DMS153 (cell line): ENCODE results near the gene MESD.
"Not testable (repeated sequence)": the region's sequence is repeated elsewhere in the genome, so short reads cannot be mapped to it uniquely, and the experiment has no call there.

ENCODE experiments used
- DNase-seq: peaks from one replicate; lab custom pipeline; 2025; lab: John Stamatoyannopoulos, UW

The MESD gene

GRCh38 chr15:80989081-80989517, 520 bp downstream of the MESD start:
- no peak for DNase-seq

GRCh38 chr15:80988148-80988796, 1.3 kb downstream of the MESD start:
- DNase-seq, result no peak

GRCh38 chr15:80986487-80986886, 3.1 kb downstream of the MESD start:
- DNase-seq, result no peak

GRCh38 chr15:80985981-80986380, 3.6 kb downstream of the MESD start:
- DNase-seq, result no peak

GRCh38 chr15:80984856-80985255, 4.8 kb downstream of the MESD start:
- no peak for DNase-seq

- no peak for DNase-seq
These were observed 6.8 kb downstream of the MESD start for GRCh38 chr15:80982839-80983238.

GRCh38 chr15:80982205-80982604, 7.4 kb downstream of the MESD start:
- DNase-seq, result no peak

DNA sequence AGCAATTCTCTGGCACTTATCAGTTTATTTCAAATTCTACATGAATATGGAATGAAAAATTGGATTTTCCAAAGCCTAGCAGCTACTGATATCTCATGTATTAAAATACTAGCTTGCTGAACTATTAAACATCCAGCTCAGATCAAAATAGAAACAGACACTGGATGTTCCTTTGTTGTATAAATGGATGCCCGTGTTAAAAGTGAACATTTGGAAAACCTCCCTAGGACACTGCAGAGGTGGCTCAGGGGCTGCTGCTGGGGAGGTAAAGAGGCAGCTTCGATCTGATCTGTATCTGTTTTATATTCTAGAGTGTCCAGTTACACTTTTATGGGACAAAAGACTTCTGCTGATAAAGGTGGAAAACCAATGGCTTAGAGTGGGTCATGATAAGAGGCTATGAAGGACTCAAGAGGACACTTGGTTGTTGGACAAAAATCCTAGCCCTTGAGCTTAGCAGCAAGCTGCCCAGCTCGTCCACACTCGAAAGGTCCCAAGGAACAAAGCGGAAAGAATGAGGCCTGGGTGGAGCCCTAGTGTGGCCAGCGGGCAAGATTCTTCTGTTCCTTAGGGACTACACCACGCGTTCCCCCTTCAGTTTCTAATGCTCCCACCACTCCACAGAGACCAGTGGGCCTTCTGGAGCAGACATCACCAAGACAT, 9.9 kb downstream of the MESD start:
- no peak for DNase-seq

DNA sequence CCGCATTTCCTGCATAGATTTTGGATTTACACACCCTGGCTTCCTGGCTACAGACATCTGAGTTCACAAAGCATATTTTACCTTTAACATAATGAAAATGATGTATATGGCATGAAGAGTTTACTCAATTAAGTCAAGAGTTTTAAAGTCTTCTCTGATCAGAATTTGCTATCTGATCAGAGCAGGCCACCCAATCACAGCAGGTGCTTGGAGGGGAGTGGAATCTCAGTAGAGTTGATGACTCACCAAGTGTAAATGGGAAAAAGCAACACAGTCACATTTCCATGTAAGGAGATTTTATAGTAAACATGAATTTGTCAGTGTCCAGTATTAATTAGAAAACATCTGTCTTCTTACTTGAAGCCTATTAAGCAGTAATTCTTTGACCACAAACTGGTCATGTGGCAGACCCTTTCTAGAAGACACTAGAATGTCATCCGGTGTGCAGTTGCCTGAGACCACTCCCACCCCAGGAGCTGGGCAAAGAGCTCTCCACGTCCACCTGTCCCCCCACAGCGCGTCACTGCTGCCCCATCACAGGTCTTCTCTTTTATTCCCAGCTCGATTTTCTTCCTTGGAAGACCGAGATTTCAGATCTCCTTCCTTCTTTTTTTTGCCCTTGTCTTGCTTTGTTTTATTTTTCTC, 10.8 kb downstream of the MESD start:
- DNase-seq, result no peak

DNA sequence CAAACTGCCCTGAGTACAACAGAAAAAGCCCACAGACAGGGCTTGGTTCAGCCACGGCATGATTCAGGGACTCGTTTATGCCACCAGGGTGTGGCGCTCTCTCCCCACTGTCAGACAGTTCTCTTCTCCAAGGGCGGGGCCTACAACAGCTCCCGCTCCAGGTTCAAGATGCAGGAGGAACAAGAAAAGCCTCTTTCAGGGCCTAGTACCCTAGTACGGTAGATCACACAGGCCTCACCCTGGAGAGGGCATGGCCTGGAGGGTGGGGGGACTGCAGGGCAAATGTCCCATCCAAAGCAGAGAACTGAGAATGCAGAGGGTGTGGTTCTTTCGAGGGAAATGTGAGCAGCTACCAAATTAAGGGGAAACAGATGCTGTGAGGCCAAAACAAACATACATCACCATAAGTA, 12.0 kb downstream of the MESD start:
- peak; percentile 48 for DNase-seq

DNA sequence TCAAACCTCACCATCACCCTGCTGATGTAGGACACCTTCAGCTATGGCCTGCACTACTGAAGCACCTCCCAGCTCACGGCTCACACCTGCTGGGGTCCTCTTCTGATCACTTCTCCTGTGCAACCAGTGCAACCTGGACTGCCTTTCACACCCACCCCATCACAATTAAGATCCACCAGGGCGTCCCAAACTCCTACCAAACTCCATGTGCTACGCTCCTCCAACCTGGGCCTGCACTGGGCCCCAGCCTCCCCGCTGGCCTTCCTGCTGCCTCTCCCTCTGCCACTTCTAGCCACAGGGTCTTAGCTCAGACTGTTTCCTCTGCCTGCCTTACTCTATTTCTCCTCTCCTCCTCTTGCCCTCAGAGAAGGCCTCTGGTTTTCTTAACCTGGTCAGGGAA, 12.8 kb downstream of the MESD start:
- no peak for DNase-seq

DNA sequence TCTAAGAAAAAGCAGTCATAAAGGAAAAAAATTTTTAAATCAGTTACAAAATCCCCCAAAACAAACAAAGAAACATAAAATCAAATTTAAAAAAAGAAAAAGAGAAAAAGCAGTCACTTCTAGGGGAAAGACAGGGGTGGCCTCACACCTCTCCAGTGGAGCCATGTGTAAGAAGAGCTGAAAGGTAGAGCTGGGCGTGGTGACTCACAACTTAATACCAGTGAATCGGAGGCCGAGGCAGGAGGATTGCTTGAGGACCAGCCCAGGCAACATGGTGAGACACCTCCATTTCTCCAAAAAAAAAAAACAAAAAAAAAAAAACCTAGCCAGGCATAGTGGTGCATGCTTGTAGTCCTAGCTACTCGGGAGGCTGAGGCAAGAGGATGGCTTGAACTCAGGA, 14.7 kb downstream of the MESD start:
- DNase-seq, result no peak

DNA sequence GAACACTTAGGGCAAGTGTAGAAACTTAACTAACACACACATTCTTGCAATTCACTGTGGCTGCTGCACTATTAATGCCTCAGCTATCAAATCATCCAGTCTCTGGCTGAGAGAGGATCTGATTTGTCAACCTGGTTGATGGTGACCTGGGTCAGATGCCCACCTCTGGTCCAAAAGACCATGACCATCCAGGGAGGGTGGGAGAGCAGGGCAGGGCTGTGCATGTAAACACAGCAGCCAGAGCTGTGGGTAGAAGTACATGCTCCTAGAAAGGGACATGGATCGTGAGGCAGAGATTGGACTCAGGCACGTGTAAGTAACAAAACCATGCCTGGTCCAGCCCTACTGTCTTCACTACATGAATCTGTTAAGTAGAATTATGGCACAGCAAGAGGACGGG, 17.3 kb downstream of the MESD start:
- no peak for DNase-seq

- no peak for DNase-seq
These were observed 18.5 kb downstream of the MESD start for GRCh38 chr15:80971143-80971542.

GRCh38 chr15:80970658-80971057, 19.0 kb downstream of the MESD start:
- DNase-seq, result no peak

DNA sequence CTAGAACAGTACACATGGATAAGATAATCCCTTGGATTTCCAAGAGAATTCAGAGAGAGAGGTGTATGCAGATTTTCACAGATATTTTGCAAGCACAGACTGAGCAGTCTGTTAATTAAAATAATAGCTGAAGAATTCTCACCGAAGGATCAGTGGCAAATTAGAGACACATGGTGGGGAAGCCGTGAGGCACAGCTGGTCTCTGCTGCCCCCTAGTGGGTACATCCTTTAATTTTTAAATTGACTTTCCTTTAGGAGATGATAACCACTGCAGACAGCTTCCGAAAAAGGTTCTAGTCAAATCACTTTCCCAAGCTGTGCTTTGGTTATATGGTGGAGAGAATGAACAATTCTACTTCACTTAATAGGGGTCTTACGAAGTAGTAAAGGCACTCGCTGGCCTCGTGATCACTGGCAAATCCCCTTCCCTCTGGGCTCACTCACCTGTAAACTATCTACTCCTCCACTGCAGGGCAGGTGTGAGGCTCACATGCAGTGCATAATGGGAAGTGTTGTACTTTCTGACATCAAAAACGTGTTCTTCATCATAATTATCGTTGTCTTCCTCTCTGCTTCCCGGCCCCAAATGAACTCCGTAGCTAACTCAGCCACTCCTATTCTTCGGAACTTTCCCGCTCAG, 19.5 kb downstream of the MESD start:
- no peak for DNase-seq

DNA sequence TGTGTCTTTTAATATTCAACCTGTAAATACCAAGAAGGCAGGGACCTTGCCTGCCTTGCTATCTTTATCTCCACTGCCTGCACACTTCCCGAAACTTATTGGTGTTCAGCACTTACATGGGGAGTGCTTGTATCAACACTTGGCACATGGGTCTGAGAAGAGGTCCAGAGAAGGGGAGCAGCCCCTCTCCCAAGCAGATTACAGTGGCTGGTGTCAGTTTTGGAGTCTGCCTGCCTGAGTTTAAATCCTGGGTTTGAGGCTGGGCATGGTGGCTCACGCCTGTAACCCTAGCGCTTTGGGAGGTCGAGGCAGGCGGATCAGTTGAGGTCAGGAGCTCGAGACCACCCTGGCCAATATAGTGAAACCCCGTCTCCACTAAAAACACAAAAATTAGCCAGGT, 20.3 kb downstream of the MESD start:
- no peak for DNase-seq

DNA sequence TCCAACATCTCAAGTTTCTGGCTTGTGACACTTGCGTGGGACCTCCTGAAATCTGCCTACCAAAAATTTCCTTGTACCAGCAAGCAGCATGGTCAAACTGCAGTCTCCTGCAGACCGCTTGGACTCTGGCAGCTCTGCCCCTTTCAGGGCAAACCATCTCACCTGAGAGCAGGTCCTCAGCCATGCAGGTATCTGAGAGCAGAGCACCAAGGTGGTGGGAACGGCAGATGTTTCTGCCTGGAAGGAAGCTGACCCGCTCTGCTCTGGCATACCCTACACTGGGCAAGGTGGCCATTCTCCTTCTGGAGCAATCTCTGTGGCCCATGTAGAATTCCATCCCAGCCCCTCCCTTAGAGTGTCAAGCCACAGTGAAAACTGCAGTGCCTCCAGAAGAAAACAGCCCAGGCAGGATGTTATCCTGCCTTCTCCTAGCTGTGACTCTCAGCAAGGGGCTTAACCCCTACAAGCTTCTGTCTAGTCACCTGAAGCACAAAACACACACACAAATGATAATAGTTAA, 21.6 kb downstream of the MESD start:
- DNase-seq, result no peak

DNA sequence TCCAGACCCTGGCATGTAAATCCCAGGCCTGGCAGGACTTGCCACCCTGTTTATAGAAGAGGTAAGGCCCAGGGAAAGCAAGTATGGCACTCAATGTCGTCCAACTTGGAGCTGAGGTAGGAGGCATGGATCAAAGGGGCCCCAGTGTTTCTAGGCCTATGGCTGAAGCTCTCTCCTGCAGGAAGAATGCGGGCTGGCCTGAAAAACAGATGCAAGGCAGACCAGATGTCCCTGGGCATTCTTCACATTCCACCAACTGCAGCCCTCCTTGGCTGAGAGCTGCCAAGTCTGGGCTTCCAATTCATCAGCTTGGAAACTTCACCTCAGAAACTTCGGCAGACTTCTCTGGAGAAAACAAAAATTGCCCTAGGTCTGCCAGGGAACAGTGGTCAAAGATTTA, 22.2 kb downstream of the MESD start:
- no peak for DNase-seq

DNA sequence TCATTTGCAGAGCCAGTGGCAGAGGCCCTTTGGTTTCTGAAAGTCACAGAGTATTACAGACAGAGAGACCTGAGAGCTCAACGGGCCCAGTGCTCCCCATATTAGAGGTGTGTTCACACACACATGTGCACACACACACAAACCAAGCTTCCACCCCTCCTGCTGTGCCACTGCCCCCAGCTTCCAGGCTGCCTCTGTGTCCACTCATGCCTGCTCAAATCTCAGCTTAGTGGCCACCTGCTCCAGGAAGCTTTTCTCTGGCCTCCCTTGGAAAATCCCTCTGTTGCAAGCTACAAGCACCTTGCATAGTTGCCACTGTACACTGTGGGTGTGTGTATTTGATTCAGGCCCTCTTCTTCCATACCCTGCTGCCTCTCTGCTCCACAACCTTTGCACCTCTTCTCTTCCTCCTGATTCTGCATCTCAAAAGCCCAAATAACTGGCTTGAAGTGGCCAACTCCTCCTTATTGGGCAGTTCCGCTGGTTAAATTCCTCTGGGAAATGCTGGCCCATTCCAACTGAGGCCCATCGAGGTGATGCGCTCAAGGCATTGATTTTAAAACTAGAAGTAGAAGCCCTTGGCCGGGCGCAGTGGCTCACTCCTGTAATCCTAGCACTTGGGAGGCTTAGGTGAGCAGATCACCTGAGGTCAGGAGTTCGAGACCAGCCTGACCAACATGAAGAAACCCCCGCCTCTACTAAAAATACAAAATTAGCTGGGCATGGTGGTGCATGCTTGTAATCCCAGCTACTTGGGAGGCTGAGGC, 23.0 kb downstream of the MESD start:
- no peak for DNase-seq

DNA sequence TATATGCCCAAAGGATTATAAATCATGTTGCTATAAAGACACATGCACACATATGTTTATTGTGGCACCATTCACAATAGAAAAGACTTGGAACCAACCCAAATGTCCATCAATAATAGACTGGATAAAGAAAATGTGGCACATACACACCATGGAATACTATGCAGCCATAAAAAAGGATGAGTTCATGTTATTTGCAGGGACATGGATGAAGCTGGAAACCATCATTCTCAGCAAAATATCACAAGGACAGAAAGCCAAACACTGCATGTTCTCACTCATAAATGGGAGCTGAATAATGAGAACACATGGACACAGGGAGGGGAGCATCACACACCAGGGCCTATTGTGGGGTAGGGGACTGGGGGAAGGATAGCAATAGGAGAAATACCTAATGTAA, 24.2 kb downstream of the MESD start:
- DNase-seq, result not testable (repeated sequence)
